ENCODE data around the gene CEACAM1.
"Not testable (repeated sequence)": the region's sequence is repeated elsewhere in the genome, so short reads cannot be mapped to it uniquely, and the experiment has no call there.

CEACAM1 gene

DNA sequence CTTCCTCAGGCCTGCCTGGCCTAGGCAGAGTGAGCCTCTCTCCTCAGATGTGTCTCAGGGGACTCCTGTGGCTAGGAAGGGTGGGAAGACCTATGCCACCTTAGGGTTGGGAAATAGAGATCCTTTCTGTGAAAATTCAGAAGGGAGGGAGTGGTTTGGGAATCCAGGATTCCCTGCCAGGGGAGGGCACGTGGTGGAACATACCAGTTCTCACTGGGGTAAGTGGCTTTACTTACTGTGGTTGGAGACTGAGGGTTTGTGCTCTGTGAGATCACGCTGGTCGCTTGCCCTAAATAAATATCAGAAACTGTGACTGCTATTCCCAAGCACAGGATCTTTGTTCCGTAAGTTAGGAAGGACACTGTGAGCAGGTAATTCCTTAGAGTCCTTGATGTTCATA is 16.9 kb downstream of the CEACAM1 start:
- no peak for DNase-seq (ENCODE audit: low read depth)

DNA sequence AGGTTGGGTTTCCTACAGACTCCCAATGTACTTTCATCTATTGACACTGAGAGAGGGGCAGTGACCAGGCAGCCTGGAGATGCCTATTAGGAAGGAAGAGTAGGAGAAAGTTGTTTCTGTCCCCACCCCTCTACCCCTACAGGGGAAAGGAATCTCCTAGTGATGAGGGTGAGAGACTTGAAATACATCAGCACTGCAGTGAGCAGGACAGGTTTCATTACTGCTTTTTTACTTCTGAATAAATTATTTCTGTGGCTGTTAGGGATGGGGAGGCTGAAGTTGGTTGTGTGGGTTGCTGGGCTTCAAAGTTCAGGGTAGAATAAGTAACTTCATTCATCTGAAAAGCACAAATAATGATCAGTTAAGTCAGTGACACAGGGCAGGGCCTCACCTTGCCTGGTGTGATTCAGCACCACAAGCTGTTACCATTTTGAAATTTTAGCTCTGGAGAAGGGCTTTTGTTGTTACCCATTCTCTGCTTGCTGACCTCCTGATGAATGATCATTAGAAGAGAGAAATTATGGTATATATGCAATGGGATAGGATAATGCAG is 19.3 kb downstream of the CEACAM1 start:
- DNase-seq (ENCODE audit: low read depth), result no peak

GRCh38 chr19:42505066-42505465 is 23.2 kb downstream of the CEACAM1 start:
- DNase-seq (ENCODE audit: low read depth), result no peak

GRCh38 chr19:42501733-42502132 is 26.5 kb downstream of the CEACAM1 start:
- DNase-seq (ENCODE audit: low read depth), result no peak

DNA sequence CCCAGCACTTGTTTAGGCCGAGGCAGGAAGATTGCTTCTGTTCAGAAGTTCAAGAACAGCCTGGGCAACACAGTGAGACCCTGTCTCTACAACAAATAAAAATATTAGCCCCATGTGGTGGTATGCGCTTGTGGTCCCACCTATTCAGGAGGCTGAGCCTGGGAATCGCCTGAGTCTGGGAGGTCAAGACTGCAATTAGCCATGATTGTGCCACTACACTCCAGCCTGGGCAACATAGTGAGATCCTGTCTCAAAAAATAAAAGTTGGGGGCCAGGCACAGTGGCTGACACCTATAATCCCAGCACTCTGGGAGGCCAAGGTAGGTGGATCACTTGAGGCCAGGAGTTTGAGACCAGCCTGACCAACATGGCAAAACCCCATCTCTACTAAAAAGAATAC is 27.0 kb downstream of the CEACAM1 start:
- not testable (repeated sequence) for DNase-seq (ENCODE audit: low read depth)

GRCh38 chr19:42498169-42498757 is 30.0 kb downstream of the CEACAM1 start:
- no peak for DNase-seq (ENCODE audit: low read depth)

GRCh38 chr19:42497492-42498168 is 30.7 kb downstream of the CEACAM1 start:
- DNase-seq (ENCODE audit: low read depth), result no peak

DNA sequence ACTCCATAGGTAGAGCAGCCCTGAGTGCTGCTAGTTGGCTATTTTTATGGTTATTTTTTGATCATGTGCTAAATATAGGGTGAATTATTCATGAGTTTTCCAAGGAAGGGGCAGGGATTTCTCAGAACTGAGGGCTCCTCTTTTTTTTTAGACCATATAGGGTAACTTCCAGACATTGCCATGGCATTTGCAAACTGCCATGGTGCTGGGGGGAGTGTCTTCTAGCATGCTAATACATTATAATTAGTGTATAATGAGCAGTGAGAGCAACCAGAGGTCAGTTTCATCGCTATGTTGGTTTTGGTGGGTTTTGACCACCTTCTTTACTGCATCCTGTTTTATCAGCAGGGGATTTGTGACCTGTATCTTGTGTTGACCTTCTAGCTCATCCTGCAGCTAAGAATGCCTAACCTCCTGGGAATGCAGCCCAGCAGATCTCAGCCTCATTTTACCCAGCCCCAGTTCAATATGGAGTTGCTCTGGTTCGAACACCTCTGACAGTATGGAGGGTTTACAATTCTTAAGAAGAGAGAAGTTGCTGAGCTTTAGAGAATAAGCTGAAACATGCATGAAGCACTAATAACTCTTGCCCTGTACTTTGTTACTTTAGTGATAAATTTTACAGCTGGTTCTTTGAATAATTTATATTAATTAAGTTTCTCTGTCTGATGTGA is 31.7 kb downstream of the CEACAM1 start:
- no peak for DNase-seq (ENCODE audit: low read depth)

DNA sequence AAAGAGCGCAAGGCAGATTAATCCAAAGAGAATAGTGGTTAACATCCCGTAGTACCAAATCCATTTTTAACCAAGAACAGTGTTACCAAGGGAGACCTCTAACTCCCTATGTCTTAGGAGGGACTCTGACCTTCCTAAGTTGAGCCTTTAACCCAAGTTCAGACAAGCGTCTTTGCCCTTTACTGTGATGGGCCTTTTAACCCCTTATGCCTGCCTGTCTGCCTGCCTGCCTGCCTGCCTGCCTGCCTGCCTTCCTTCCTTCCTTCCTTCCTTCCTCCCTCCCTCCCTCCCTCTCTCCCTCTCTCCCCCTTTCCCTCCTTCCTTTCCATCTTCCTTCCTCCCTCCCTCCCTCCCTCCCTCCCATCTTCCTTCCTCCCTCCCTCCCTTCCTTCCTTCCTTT is 32.6 kb downstream of the CEACAM1 start:
- DNase-seq (ENCODE audit: low read depth), result no peak

DNA sequence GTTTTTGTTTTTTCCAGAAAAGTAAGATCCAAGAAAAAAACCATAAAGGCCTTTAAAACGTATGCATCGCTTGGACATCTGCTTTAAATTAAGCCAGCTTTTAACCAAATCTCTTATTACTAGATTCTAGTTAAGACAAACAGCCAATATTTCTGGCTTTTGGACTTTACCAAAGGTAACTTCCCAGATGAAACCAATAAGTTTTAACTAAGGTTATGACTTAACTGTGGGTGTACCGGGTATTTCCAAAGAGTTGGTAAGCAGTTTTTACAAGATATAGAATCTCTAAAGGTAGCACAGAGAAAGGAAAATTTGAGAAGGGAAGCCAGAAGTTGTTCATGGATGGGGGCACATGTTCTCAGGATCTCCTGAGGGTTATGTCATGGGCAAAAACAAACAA is 34.0 kb downstream of the CEACAM1 start:
- no peak for DNase-seq (ENCODE audit: low read depth)

- DNase-seq (ENCODE audit: low read depth), result no peak
Observed at GRCh38 chr19:42488783-42489521, 39.3 kb downstream of the CEACAM1 start.

GRCh38 chr19:42487798-42488178 is 40.5 kb downstream of the CEACAM1 start:
- no peak for DNase-seq (ENCODE audit: low read depth)

- no peak for DNase-seq (ENCODE audit: low read depth)
Observed at GRCh38 chr19:42487032-42487797, 41.1 kb downstream of the CEACAM1 start.

- DNase-seq (ENCODE audit: low read depth), result not testable (repeated sequence)
Observed at GRCh38 chr19:42485036-42485435, 43.2 kb downstream of the CEACAM1 start.

- DNase-seq (ENCODE audit: low read depth), result peak; percentile 17
Observed at GRCh38 chr19:42480335-42481095, 47.8 kb downstream of the CEACAM1 start.

- no peak for DNase-seq (ENCODE audit: low read depth)
Observed at GRCh38 chr19:42479736-42480135, 48.5 kb downstream of the CEACAM1 start.

DNA sequence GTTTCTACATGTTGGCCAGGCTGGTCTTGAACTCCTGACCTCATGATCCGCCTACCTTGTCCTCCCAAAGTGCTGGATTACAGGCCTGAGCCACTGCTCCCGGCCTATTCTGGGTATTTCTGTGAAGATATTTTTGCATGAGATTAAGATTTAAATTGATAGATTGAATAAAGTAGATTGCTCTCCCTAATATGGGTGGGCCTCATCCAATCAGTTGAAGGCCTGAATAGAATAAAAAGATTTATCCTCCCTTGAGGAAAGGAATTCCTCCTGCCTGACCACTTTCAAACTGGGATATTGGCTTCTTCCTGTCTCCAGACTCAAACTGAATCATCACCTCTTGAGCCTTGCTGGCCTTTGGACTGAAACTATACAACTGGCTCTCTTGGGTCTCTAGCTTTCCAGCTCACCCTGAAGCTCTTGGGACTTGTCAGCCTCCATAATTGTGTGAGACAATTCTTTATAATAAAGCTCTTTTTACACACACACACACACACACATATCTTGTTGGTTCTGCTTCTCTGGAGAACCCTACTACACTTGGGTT is 49.4 kb downstream of the CEACAM1 start:
- DNase-seq (ENCODE audit: low read depth), result no peak

DNA sequence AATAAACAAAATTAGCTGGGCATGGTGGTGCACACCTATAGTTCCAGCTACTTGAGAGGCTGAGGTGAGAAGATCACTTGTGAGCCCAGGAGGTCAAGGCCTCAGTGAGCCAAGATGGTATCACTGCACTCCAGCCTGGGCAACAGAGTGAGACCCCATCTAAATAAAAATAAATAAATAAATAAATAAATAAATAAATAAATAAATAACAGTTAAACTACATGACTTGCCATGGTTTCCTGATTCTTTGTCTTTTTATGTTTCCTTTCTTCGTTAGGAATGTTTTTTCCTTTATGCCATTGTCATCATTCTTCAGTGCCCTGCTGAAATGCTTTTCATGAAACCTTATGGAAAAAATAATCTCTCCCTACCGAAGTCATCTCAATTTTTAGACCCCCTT is 50.3 kb downstream of the CEACAM1 start:
- DNase-seq (ENCODE audit: low read depth), result no peak

DNA sequence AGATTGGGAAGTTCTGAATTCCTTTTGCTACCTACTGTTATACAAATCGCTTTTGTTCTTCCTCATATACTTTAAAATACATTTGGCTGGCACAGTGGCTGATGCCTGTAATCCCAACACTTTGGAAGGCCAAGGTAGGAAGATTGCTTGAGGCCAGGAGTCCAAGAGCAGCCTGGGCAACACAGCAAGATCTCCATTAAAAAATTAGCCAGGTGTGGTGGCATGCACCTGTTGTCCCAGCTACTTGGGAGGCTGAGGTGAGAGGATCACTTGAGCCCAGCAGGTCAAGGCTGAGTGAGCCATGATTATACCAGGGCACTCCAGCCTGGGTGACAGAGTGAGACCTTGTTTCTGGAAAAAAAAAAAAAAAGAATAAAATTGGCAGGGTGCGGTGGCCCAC is 51.2 kb downstream of the CEACAM1 start:
- no peak for DNase-seq (ENCODE audit: low read depth)

GRCh38 chr19:42475366-42475765 is 52.9 kb downstream of the CEACAM1 start:
- DNase-seq (ENCODE audit: low read depth), result no peak

DNA sequence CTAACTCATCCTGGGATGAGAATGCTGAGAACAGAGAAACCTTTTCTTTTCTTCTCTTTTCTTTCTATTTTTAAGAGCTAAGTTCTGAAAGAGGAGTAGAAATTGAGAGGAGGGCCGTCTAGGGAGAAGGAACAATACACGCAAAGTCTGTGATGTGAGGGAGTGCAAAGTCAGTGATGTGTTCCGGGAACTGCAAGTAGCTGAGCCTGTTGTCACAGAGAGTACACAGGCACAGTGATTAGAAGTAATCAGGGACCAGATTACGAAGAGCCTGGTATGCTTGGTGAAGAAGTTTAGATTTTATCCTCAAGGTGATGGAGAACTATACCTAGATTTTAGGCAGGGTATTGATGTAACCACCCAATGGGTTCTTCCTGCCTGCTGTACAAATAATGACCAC is 53.5 kb downstream of the CEACAM1 start:
- DNase-seq (ENCODE audit: low read depth), result no peak

Measured in stimulated activated CD4-positive, alpha-beta T cell treated with anti-CD3 and anti-CD28 coated beads, Interleukin-2, amount 100 ng/mL, for 4 hours (primary cell).